ELF-1 (cell line): ENCODE measurements around the gene CD14.
"Not testable (repeated sequence)": the region's sequence is repeated elsewhere in the genome, so short reads cannot be mapped to it uniquely, and the experiment has no call there.

Source experiments
- DNase-seq: peaks from one replicate; pipeline ENCODE4 v3.0.0-alpha.2; 2016; ENCODE audit warnings: low read depth, low spot score

The CD14 gene

GRCh38 chr5:140633021-140633471 is at the start of gene CD14:
Gene CD14, minus strand, starts transcription at chr5:140633175. Its CDS starts 104 bp downstream, at chr5:140633071.
- peak; percentile 73 for DNase-seq

- no peak for DNase-seq
These were observed 46.0 kb upstream of the CD14 start for GRCh38 chr5:140678993-140679392.

- DNase-seq: no peak
These were observed 45.0 kb upstream of the CD14 start for GRCh38 chr5:140677947-140678346.

DNA sequence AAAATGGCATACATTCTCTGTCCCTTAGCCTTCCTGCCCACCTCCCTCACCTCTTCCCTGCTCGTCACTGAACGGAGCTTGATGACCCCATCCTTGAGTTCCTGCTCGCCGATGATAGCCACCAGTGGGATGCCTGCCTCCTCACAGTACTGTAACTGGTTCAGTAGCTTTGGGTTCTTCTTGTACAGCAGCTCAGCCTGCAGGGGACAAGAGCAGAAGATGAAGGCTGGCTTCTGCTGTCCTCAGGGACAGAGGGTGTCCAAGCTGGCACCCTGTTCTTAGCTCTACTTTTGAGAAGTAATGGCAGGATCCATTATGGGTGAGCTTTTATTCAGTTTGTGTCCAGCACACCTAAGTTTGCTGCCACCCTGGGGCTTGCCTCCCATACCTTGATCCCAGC is 41.7 kb upstream of the CD14 start:
- DNase-seq: no peak

GRCh38 chr5:140674211-140674610 is 41.2 kb upstream of the CD14 start:
- no peak for DNase-seq

DNA sequence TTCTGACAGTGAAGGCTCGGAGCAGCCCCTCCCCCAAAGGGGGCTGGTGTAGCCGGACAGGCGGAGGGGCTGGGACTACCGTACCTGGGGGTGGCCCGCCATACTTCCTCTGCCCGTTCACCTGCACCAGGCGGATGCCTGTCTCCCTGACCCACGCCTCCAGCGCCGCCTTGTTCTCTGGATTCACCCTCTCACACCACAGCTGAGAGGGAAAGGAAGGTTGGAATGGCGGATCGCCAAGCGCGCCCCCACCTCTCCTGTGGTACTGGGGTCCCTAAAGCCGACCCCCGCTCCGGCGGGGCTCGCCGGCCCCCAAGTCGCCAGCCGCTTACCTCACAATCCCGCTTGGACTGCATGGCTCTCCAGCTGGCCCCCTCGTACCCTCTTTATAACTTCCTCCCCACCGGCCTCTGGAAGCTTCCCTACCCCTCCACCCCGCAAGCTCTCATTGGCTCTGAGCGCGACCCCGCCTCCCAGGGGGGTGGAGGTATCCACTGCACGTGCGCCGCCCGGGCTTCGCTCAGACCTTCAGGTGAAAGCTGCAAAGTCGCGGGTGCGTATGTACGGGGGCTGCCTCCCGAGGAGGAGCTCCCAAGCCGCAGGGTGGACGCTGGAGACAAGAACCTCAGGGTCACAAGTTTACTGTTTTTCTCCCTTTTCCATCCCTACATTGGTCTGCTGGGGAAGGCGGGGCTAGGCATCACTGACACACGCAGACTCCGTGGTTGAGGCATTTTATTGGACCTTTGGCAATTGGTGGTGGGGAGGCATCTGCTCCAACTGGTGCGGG is 40.4 kb upstream of the CD14 start, which contains the start of gene DND1:
TSS of gene DND1 (minus strand) at position 390 of the 790 bp plus-strand sequence. CDS start at position 356, 34 bp downstream.
- DNase-seq: no peak

- DNase-seq: peak; percentile 63
These were observed 39.6 kb upstream of the CD14 start for GRCh38 chr5:140672455-140673186.

GRCh38 chr5:140671472-140672125 is 38.6 kb upstream of the CD14 start:
- DNase-seq: no peak

GRCh38 chr5:140671035-140671434 is 38.1 kb upstream of the CD14 start:
- not testable (repeated sequence) for DNase-seq

- DNase-seq: peak; percentile 96
These were observed 31.6 kb upstream of the CD14 start, which contains the start of gene WDR55 for GRCh38 chr5:140664359-140665119. Gene WDR55, plus strand, starts transcription at chr5:140664904. Its CDS starts 9 bp downstream, at chr5:140664913.

- DNase-seq: no peak
These were observed 31.0 kb upstream of the CD14 start for GRCh38 chr5:140664030-140664358.

DNA sequence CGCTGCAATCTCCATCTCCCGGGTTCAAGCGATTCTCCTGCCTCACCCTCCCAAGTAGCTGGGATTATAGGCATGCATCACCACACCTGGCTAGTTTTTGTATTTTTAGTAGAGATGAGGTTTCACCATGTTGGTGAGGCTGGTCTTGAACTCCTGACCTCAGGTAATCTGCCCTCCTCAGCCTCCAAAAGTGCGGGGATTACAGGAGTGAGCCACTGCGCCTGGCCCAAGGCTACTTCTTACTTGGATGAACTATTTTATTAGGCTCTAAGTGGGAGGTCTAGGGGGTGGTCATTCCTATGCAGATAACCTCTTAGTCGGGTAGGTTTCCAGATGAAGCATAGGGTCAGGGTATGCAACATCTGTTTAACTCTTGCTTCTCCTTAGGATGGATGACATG is 27.4 kb upstream of the CD14 start:
- not testable (repeated sequence) for DNase-seq

GRCh38 chr5:140658870-140659269 is 25.9 kb upstream of the CD14 start:
- DNase-seq: no peak

DNA sequence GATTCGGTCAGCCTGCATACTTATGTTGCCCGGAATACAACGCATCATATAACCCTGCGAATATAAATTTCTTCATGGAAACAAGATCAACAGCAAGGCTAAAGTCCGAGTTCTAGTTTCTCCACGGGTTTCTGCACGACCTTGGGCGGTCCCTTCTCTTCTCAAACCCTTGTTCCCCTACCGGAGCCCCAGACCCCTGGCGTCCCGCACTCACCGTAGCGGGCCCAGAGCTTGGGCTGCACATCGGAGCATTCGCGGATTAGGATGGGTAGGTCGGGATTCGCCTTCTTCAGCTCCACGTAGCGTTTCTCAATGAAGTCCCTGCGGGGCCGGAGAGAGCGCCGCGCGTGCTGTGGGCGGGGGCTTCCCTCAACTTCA is 14.1 kb upstream of the CD14 start:
- DNase-seq: no peak

GRCh38 chr5:140642718-140643117 is 9.7 kb upstream of the CD14 start:
- no peak for DNase-seq

DNA sequence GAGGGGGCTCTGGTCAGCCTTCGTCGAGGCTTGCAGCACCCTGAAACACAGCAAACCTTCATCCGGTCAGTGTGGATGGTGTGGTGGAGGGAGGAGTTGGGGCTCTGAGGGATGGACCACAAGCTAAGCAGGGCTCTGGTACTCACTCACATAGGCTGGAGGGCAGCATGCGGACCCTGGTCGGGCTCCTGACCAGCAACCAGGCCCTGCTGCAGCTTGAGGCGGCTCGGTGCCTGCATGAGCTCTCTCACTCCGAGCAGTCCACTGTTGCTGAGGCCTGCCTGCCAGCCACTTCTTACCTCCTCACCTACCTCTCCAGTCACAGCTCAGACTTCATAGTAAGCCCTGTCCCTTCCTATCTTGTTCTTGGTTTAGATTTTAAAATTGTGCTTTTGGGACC is 8.7 kb upstream of the CD14 start:
- no peak for DNase-seq

DNA sequence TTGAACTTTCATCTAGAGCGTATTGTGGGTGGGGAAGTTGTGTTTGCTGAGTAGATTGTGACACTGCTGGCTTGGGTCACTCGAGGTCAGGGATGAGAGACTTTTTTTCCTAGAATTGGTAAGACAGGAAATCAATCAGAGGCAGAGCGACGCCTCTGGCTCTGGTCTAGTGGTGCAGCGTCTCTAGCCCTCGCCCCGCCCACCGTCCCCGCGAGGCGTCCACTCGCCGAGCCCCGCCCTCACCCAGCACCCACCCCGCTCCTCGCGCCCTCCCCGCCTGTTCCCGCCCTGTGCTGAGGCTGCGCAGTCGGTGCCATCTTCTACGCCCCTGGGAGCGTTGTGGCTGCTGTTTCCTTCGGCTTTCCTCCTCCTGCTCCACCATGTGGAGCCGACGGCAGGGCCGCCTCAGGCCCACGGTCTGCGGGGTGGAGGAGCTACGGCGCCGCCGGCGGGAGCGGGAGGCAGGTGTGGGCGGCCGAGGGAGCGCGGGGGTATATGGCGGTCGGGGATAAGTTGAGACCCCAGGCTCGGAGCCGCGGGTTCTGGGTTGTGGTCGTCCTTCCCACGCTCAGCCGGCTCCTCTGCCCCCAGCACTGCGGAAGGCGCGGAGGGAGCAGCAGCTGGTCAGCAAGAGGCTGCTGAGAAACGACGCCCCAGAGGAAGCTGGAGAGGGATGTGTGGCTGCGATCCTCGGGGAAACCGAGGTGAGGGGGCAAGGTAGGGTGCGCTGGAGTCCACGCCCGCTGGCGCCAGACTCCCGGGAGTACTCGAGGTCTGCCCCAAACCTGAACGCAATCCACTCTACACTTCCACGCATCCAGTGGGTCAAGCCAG is 6.4 kb upstream of the CD14 start, which contains the start of gene TMCO6:
TSS of gene TMCO6 (plus strand) at position 304 of the 834 bp plus-strand sequence. CDS start at position 381, 77 bp downstream.
- DNase-seq: peak; percentile 94

DNA sequence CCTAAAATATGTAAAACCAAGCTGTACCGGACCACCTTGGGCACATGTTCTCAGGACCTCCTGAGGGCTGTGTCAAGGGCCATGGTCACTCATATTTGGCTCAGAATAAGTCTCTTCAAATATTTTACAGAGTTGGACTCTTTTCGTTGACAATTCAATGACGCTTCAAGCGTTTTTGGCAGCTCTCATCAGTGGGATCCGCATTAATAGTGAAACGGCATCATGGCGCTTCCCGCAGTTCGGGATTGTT is 5.8 kb upstream of the CD14 start:
- DNase-seq: not testable (repeated sequence)

- no peak for DNase-seq
These were observed 4.6 kb upstream of the CD14 start for GRCh38 chr5:140637371-140638100.
